HG03066 (cell line): Measurements from ENCODE around the gene NACC1.

Source experiments
- ATAC-seq: cut with Tn5 transposase; IDR thresholded peaks from one replicate; pipeline ENCODE4 v1.9.1; 2021; ENCODE audit warnings: low read depth; ENCODE audit not compliant: unreplicated experiment

Gene NACC1

DNA sequence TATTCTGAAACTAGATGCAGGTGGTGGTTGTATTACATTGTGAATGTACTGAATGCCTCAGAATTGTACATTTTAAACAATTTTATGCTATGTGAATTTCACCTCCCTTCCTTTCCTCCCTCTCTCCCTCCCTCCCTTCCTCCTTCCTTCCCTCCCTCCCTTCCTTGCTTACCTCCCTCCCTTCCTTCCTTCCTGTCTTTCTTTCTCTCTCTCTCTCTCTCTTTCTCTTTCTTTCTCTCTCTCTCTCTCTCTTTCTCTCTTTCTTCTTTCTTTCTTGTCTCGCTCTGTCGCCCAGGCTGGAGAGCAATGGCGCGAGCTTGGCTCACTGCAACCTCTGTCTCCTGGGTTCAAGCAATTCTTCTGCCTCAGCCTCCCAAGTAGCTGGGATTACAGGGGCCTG lies 69.4 kb downstream of the NACC1 start:
- no peak for ATAC-seq

DNA sequence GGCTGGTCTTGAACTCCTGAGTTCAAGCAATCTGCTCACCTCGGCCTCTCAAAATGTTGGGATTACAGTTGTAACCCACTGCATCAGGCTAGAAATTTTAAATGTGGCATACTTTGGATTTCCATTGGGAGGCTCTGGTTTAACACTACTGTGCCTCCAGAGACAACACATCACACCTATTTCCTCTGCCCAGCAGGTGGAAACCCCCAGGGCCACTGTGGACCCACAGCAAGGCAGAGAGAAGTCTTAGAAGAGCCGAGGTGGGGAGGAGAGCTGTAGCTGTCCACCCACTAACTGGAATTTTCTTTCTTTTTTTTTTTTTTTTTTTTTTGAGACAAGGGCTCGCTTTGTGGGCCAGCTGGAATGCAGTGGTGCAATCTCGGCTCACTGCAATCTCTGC lies 71.5 kb downstream of the NACC1 start:
- ATAC-seq, result no peak
